Endothelial cell of umbilical vein (primary cell): ENCODE results near the gene ITM2C. TPM values are rescaled to one million over a fixed set of nuclear protein-coding genes. Genes with fewer than 3 reads are reported as not detected.

Source experiments
- BruUV-seq: library from RNA; stranded (reverse); fragments of 400-500 nt; replicated peaks from 2 replicates; lab custom pipeline; 2021; lab: Mats Ljungman, UMichigan
- CTCF ChIA-PET: fragments of 300-600, 350-600 bp; sonication (Branson Sonifier 250); formaldehyde crosslinking; loops from one replicate; lab custom pipeline; 2021; ENCODE audit warnings: antibody characterized with exemption, inconsistent platforms; lab: Charles Lee
- POLR2A ChIA-PET: fragments of 300-600, 350-600 bp; sonication (Branson Sonifier 250); formaldehyde crosslinking; loops from one replicate; lab custom pipeline; 2021; ENCODE audit warnings: antibody characterized with exemption, inconsistent platforms; lab: Charles Lee
- DNase-seq: peaks from one replicate; pipeline ENCODE4 v3.0.0-alpha.2; 2011; ENCODE audit warnings: low read depth, low spot score
- FAIRE-seq: peaks from 2 replicates; lab custom pipeline; 2011; peaks lifted over from hg19 to GRCh38; lab: Jason Lieb, UNC
- H2AFZ ChIP-seq: 2 replicates; pipeline ENCODE4 v1.6.0; 2012; ENCODE audit warnings: low read depth, low read length, control low read depth, inconsistent platforms
- H3K27ac ChIP-seq: 2 replicates; pipeline ENCODE4 v1.5.1; 2011; ENCODE audit warnings: low read depth, mild to moderate bottlenecking, control low read depth, low read length, moderate library complexity; ENCODE audit not compliant: insufficient read depth
- H3K27me3 ChIP-seq, 2 experiments: 2 replicates each; pipeline versions ENCODE4 v1.6.0 to v1.6.1; 2011; ENCODE audit warnings: low read length in 2 of 2, mixed read lengths in 1 of 2; ENCODE audit not compliant: control insufficient read depth in 2 of 2, insufficient read depth in 2 of 2
- H3K36me3 ChIP-seq, 2 experiments: 2 replicates in 1 of 2; 3 replicates in 1 of 2; pipeline ENCODE4 v1.5.1; 2011; ENCODE audit warnings: low read length in 2 of 2, mild to moderate bottlenecking in 1 of 2, moderate library complexity in 1 of 2; ENCODE audit not compliant: control insufficient read depth in 2 of 2, insufficient read depth in 2 of 2; ENCODE audit errors: extremely low read depth in 1 of 2
- H3K4me1 ChIP-seq: 3 replicates; pipeline ENCODE4 v1.5.1; 2011; ENCODE audit warnings: mild to moderate bottlenecking, low read length; ENCODE audit not compliant: control insufficient read depth, insufficient read depth; ENCODE audit errors: extremely low read depth
- H3K4me2 ChIP-seq: 2 replicates; pipeline ENCODE4 v1.6.1; 2011; ENCODE audit warnings: low read length, control low read depth, mixed read lengths; ENCODE audit not compliant: insufficient read depth
- H3K4me3 ChIP-seq, 3 experiments: fragments of 200-600 bp in 1 of 3; sonication (generic), shearing (Covaris generic) in 1 of 3; replicated peaks in 1 of 3; 2 replicates each; pipeline ENCODE4 v1.5.1; 2011 to 2016; ENCODE audit warnings: control low read depth in 3 of 3, low read length in 3 of 3, mild to moderate bottlenecking in 2 of 3, inconsistent platforms in 1 of 3, low read depth in 1 of 3, moderate library complexity in 1 of 3; ENCODE audit not compliant: insufficient read depth in 1 of 3
- H3K79me2 ChIP-seq: 2 replicates; pipeline ENCODE4 v1.6.0; 2012; ENCODE audit warnings: low read length, inconsistent platforms; ENCODE audit not compliant: control insufficient read depth, insufficient read depth
- H3K9ac ChIP-seq: replicated peaks from 2 replicates; pipeline ENCODE3; 2011; ENCODE audit warnings: low read length, control low read depth; ENCODE audit not compliant: insufficient read depth; ENCODE audit errors: extremely low read depth
- H3K9me1 ChIP-seq: replicated peaks from 3 replicates; pipeline ENCODE4 v1.6.0; 2011; ENCODE audit warnings: mild to moderate bottlenecking, low read length; ENCODE audit not compliant: control insufficient read depth, insufficient read depth; ENCODE audit errors: extremely low read depth
- H3K9me3 ChIP-seq: replicated peaks from 2 replicates; pipeline ENCODE4 v1.5.1; 2012; ENCODE audit warnings: low read length, inconsistent platforms; ENCODE audit not compliant: control insufficient read depth, insufficient read depth
- H4K20me1 ChIP-seq: replicated peaks from 2 replicates; pipeline ENCODE3; 2011; ENCODE audit warnings: mild to moderate bottlenecking, low read length; ENCODE audit not compliant: control insufficient read depth, insufficient read depth; ENCODE audit errors: extremely low read depth
- CTCF ChIP-seq, 2 donors: IDR thresholded peaks; 1 replicate in 1 of 2; 2 replicates in 1 of 2; pipeline ENCODE4 v1.5.1; 2011; ENCODE audit warnings: low read length in 2 of 2, mild to moderate bottlenecking in 2 of 2, moderate library complexity in 2 of 2, control low read depth in 1 of 2, inconsistent platforms in 1 of 2, low read depth in 1 of 2; ENCODE audit not compliant: insufficient read depth in 1 of 2; ENCODE audit errors: extremely low read depth in 1 of 2
- EZH2 ChIP-seq: IDR thresholded peaks from 2 replicates; pipeline ENCODE4 v1.6.1; 2012; ENCODE audit warnings: borderline replicate concordance, low read depth, mild to moderate bottlenecking, moderate library complexity, low read length, inconsistent platforms; ENCODE audit not compliant: severe bottlenecking
- FOS ChIP-seq: IDR thresholded peaks from 2 replicates; pipeline ENCODE4 v1.6.1; 2011; ENCODE audit warnings: mild to moderate bottlenecking, low read length, moderate library complexity, borderline replicate concordance; ENCODE audit not compliant: insufficient read depth
- GATA2 ChIP-seq: IDR thresholded peaks from 2 replicates; pipeline ENCODE4 v1.7.0; 2011; ENCODE audit warnings: low read depth, mild to moderate bottlenecking, moderate library complexity, mixed read lengths, low read length; ENCODE audit not compliant: insufficient read length, insufficient read depth
- JUN ChIP-seq: IDR thresholded peaks from 2 replicates; pipeline ENCODE4 v1.6.1; 2011; ENCODE audit warnings: borderline replicate concordance, low read depth; ENCODE audit not compliant: insufficient read length, insufficient read depth
- MYC ChIP-seq: IDR thresholded peaks from one replicate; pipeline ENCODE4 v1.6.1; 2011; ENCODE audit warnings: mild to moderate bottlenecking, low read depth, low read length
- POLR2A ChIP-seq: IDR thresholded peaks from 2 replicates; pipeline ENCODE4 v1.6.1; 2012; ENCODE audit warnings: low read depth, mild to moderate bottlenecking, control low read depth, low read length
- POLR2AphosphoS5 ChIP-seq: IDR thresholded peaks from 2 replicates; pipeline ENCODE4 v1.6.1; 2012; ENCODE audit warnings: low read depth, mild to moderate bottlenecking, control low read depth, low read length, moderate library complexity; ENCODE audit not compliant: insufficient read depth
- dilution Hi-C: fragments of 300-500 bp; cut with MboI; formaldehyde crosslinking; loops from one replicate; pipeline ENCODE4 v1.15.0; 2019; ENCODE audit warnings: low sequenced_read_pairs; ENCODE audit not compliant: extremely low pct_ligation_motif_present
- intact Hi-C: fragments of 100-400 bp; cut with micrococcal nuclease; formaldehyde crosslinking; loops from one replicate; pipeline ENCODE4 v1.10.0; 2022
- polyA plus RNA-seq, 4 experiments: library from polyadenylated mRNA; depleted of rRNA in 3 of 4; stranded (reverse) in 3 of 4; unstranded in 1 of 4; fragments of >200 nt; gene quantifications; 2 replicates each; pipeline versions ENCODE4 v1.2.1 to v1.2.3, GENCODE V29; 2011 to 2012; ENCODE audit warnings: missing spikeins in 1 of 4
- total RNA-seq: library from RNA; stranded (reverse); gene quantifications from 2 replicates; pipeline ENCODE4 v1.2.3, GENCODE V29; 2021
- TF ChIP-seq, protein P1 (sequence below): IDR thresholded peaks from 2 replicates; pipeline ENCODE4 v1.6.1; 2011; ENCODE audit not compliant: insufficient read depth, insufficient read length

The ITM2C gene
- total and polyA plus RNA-seq, 2 donors (not counting 3 experiments of a cell fraction or from before 2014, with no cell fraction given), result 12.0 to 12.1 TPM

GRCh38 chr2:230846360-230846759, 18.4 kb upstream of the ITM2C start:
- H3K27me3 ChIP-seq, result peaks cover 3 to 7% of the 10 kb centered on the region in 2 experiments
- no peaks in the 10 kb centered on the region for H3K79me2 ChIP-seq
- TF ChIP-seq POLR2A (no peak), FOS (no peak), EZH2 (no peak), POLR2AphosphoS5 (no peak), MYC (no peak), GATA2 (no peak), JUN (no peak), CTCF (IDR thresholded peaks at IDR 0.05; ENCODE audit: extremely low read depth in 1 of 2, insufficient read depth in 1 of 2, low read depth in 1 of 2, low read length in 2 of 2) (no peak)
- TF ChIP-seq, protein P1, sequence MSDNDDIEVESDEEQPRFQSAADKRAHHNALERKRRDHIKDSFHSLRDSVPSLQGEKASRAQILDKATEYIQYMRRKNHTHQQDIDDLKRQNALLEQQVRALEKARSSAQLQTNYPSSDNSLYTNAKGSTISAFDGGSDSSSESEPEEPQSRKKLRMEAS, result no peak
- no TSS peak for BruUV-seq
- dilution Hi-C loops, result no loop called here
- no peak overlapping the region for H2AFZ ChIP-seq
- H3K9me3 ChIP-seq, result no peaks in the 10 kb centered on the region
- no peak overlapping the region for H3K27ac ChIP-seq
- no peak overlapping the region for H3K9ac ChIP-seq
- H3K36me3 ChIP-seq, result no peaks in the 10 kb centered on the region
- H3K9me1 ChIP-seq, result no peaks in the 10 kb centered on the region
- H4K20me1 ChIP-seq, result no peaks in the 10 kb centered on the region
- ChIA-PET CTCF (interaction anchor here (3.9 to 4.2 kb wide), 2 partner anchors 23 to 141 kb away, joined by 46 to 63 read pairs; no protein-coding TSS in a partner anchor), POLR2A (no interaction called here)
- intact Hi-C loops, result no loop called here
- H3K4me2 ChIP-seq, result no peak overlapping the region
- no peak for FAIRE-seq
- DNase-seq, result no peak
- no peak overlapping the region for H3K4me3 ChIP-seq
- no peaks in the 10 kb centered on the region for H3K4me1 ChIP-seq
